Heart left ventricle (tissue), 16 donors: ENCODE data around the gene SLC26A9. TPM values are rescaled to one million over a fixed set of nuclear protein-coding genes. Genes with fewer than 3 reads are reported as not detected.

Experiments used
- ATAC-seq, 4 donors: fragments of 200-7000 bp; cut with Tn5 transposase; one replicate each; pipeline ENCODE4 v1.9.1; 2020 to 2022; ENCODE audit warnings: moderate library complexity in 4 of 4, mild to moderate bottlenecking in 3 of 4, moderate number of reproducible peaks in 1 of 4
- DNase-seq, 5 donors: peaks; one replicate each; pipeline ENCODE4 v3.0.0-alpha.2; 2020
- H3K27ac ChIP-seq, 12 donors: fragments of 200-600 bp; sonication (generic) in 4 of 12; one replicate each; pipeline versions ENCODE4 v1.5.0 to v1.8.0; 2016 to 2022; ENCODE audit warnings: mild to moderate bottlenecking in 2 of 12
- H3K27me3 ChIP-seq, 9 donors: fragments of 200-600 bp; sonication (generic) in 2 of 9; one replicate each; pipeline versions ENCODE4 v1.5.1 to v1.8.0; 2016 to 2022; ENCODE audit warnings: mild to moderate bottlenecking in 3 of 9
- H3K36me3 ChIP-seq, 9 donors: fragments of 200-600 bp; sonication (generic) in 2 of 9; one replicate each; pipeline versions ENCODE4 v1.5.0 to v1.8.0; 2018 to 2022; ENCODE audit warnings: mild to moderate bottlenecking in 2 of 9
- H3K4me1 ChIP-seq, 12 donors: fragments of 200-600 bp; sonication (generic) in 4 of 12; one replicate each; pipeline versions ENCODE4 v1.5.0 to v1.8.0; 2016 to 2022; ENCODE audit warnings: mild to moderate bottlenecking in 3 of 12
- H3K4me3 ChIP-seq, 12 donors: fragments of 200-600 bp; sonication (generic) in 4 of 12; one replicate each; pipeline versions ENCODE4 v1.5.0 to v1.8.0; 2017 to 2022; ENCODE audit warnings: mild to moderate bottlenecking in 9 of 12, moderate library complexity in 4 of 12
- H3K9me3 ChIP-seq, 12 donors: fragments of 200-600 bp; sonication (generic) in 4 of 12; one replicate each; pipeline versions ENCODE4 v1.5.0 to v1.8.0; 2016 to 2022; ENCODE audit warnings: mild to moderate bottlenecking in 1 of 12
- CTCF ChIP-seq, 12 donors: fragments of 200-600 bp; sonication (generic) in 4 of 12; IDR thresholded peaks; one replicate each; pipeline versions ENCODE4 v1.5.0 to v1.8.0; 2018 to 2022; ENCODE audit warnings: antibody characterized with exemption in 12 of 12, mild to moderate bottlenecking in 5 of 12
- POLR2A ChIP-seq, 2 donors: fragments of 450-650 bp; IDR thresholded peaks; one replicate each; pipeline ENCODE4 v1.6.1; 2017; ENCODE audit warnings: antibody characterized with exemption in 2 of 2, mild to moderate bottlenecking in 2 of 2, moderate library complexity in 2 of 2
- WGBS, 4 donors: extraction: QIAGEN DNeasy Blood & Tissue Kit in 2 of 4; methylation state at CpG; one replicate each; pipeline versions ENCODE4 v1.1.5 to v1.1.7; 2013 to 2018; 5-methylcytosine and 5-hydroxymethylcytosine counted together
- intact Hi-C, 10 donors: fragments of 100-400 bp; cut with DNase I; formaldehyde crosslinking; loops; one replicate each; pipeline versions ENCODE4 v1.11.1 to v1.14.2; 2022
- polyA plus RNA-seq, 2 donors: library from polyadenylated mRNA; stranded (reverse); fragments of 200-250 nt; gene quantifications; one replicate each; pipeline ENCODE4 v1.2.3, GENCODE V29; 2013
- total RNA-seq, 9 donors: library from RNA; depleted of rRNA in 2 of 9; stranded (reverse); fragments of >200 nt in 2 of 9; fragmentation: NEBNext Ultra II Directional in 3 of 9; extraction: Animal tissue kit (Norgen Biotek cat#: 25700) in 3 of 9; gene quantifications; one replicate each; pipeline versions ENCODE4 v1.1.0 to v1.2.4, GENCODE V29; 2016 to 2023
- donor health status: ischemic (EF 13 %, LVEDD 7.1; RV severe dilation, severe dysfunction).
- donor health status: healthy with polysubstance abuse.
- donor health status: DM: no; HTN: yes; CAD: no.
- donor health status: DM: no; HTN: no; CAD: no.
- donor health status: ischemic (EF 25% LVEDD 6.9; RV normal size, moderate dysfunction).
- donor health status: ischemic (EF 25% LVEDD 5.7; RV mildly dilated, moderate dysfunction).
- donor health status: healthy.
- donor health status: DM: yes; HTN: yes; CAD: no.
- donor health status: ischemic (EF 35%, LVEDD 5.7; RV mildly dilated, moderate dysfunction).
- donor health status: nonischemic (EF 11% LVEDD 7.7; RV severe dilation, severe dysfunction).
- donor health status: DM: yes; HTN: yes; CAD: no.
- donor health status: PGD.
- donor health status: ischemic (EF 29% LVEDD 5.4; RV normal size, mild dysfunction).
- donor health status: nonischemic (EF 23%, LVEDD 6.1; RV moderate dilation, normal function).

The SLC26A9 gene
- total and polyA plus RNA-seq, 11 donors: 4.1 to 39.6 (median 11.0) TPM

GRCh38 chr1:205973377-205974232 lies 30.3 kb upstream of the SLC26A9 start:
- no peak overlapping the region for H3K27ac ChIP-seq
- 95 to 98% (median 97%) methylated on average over 8 of the region's 8 CpGs for WGBS, 4 donors
- intact Hi-C loops: loop anchor here in 3 of 10 donors (2.0 to 10.0 kb wide), 2 partner anchors 29 to 299 kb away; no protein-coding TSS in a partner anchor
- H3K27me3 ChIP-seq: no peaks in the 10 kb centered on the region
- H3K4me1 ChIP-seq: peaks cover 0 to 43% (median 17%) of the 10 kb centered on the region in 12 donors
- TF ChIP-seq CTCF (IDR thresholded peaks at IDR 0.05) (no peak), POLR2A (IDR thresholded peaks at IDR 0.05) (no peak)
- no peak for ATAC-seq
- H3K36me3 ChIP-seq: no peaks in the 10 kb centered on the region
- no peak for DNase-seq
- no peak overlapping the region for H3K4me3 ChIP-seq
- H3K9me3 ChIP-seq: no peaks in the 10 kb centered on the region

GRCh38 chr1:205972491-205973168 lies 29.4 kb upstream of the SLC26A9 start:
- no peaks in the 10 kb centered on the region for H3K9me3 ChIP-seq
- no peak for DNase-seq
- peak overlapping the region in 1 of 12 donors; percentile 57 for H3K27ac ChIP-seq
- no peaks in the 10 kb centered on the region for H3K27me3 ChIP-seq
- no peak overlapping the region for H3K4me3 ChIP-seq
- peaks cover 0 to 43% (median 17%) of the 10 kb centered on the region in 12 donors for H3K4me1 ChIP-seq
- ATAC-seq: peak in 1 of 4 donors; percentile 12
- no peak for TF ChIP-seq POLR2A (IDR thresholded peaks at IDR 0.05)
- TF ChIP-seq CTCF (IDR thresholded peaks at IDR 0.05): no peak
- 68 to 74% (median 71%) methylated on average over 11 of the region's 11 CpGs for WGBS, 4 donors
- intact Hi-C loops: loop anchor here in 3 of 10 donors (2.0 to 10.0 kb wide), 2 partner anchors 28 to 298 kb away; no protein-coding TSS in a partner anchor
- H3K36me3 ChIP-seq: no peaks in the 10 kb centered on the region

- no peak for DNase-seq
- peak overlapping the region in 2 of 12 donors; percentile 20 to 57 for H3K27ac ChIP-seq
- intact Hi-C loops: loop anchor here in 3 of 10 donors (2.0 to 10.0 kb wide), 2 partner anchors 27 to 297 kb away; no protein-coding TSS in a partner anchor
- no peaks in the 10 kb centered on the region for H3K9me3 ChIP-seq
- TF ChIP-seq POLR2A (IDR thresholded peaks at IDR 0.05): no peak
- TF ChIP-seq CTCF (IDR thresholded peaks at IDR 0.05): no peak
- no peaks in the 10 kb centered on the region for H3K36me3 ChIP-seq
- no peak overlapping the region for H3K4me3 ChIP-seq
- ATAC-seq: no peak
- H3K27me3 ChIP-seq: no peaks in the 10 kb centered on the region
- 55 to 66% (median 58%) methylated on average over 4 of the region's 4 CpGs for WGBS, 4 donors
- peaks cover 0 to 39% (median 16%) of the 10 kb centered on the region in 12 donors for H3K4me1 ChIP-seq
These were observed 28.8 kb upstream of the SLC26A9 start for GRCh38 chr1:205972081-205972480.

GRCh38 chr1:205971082-205971481 lies 27.8 kb upstream of the SLC26A9 start:
- H3K9me3 ChIP-seq: no peaks in the 10 kb centered on the region
- peak overlapping the region in 3 of 12 donors; percentile 5 to 57 (median 17) for H3K27ac ChIP-seq
- H3K4me1 ChIP-seq: peaks cover 0 to 29% (median 9%) of the 10 kb centered on the region in 12 donors
- WGBS, 4 donors: 52 to 59% (median 55%) methylated on average over 4 of the region's 4 CpGs
- no peak overlapping the region for H3K4me3 ChIP-seq
- DNase-seq (no peak), ATAC-seq (no peak)
- H3K36me3 ChIP-seq: no peaks in the 10 kb centered on the region
- no peaks in the 10 kb centered on the region for H3K27me3 ChIP-seq
- intact Hi-C loops: loop anchor here in 2 of 10 donors (10.0 kb wide), 1 partner anchor 296 kb away; no protein-coding TSS in a partner anchor
- TF ChIP-seq CTCF (IDR thresholded peaks at IDR 0.05) (no peak), POLR2A (IDR thresholded peaks at IDR 0.05) (no peak)
